ENCODE measurements around the gene ZNF248. TPM values are rescaled to one million over a fixed set of nuclear protein-coding genes. Genes with fewer than 3 reads are reported as not detected.

The ZNF248 gene
- total RNA-seq, 2 experiments from 2014 or later, result 13.4 to 16.0 TPM

DNA sequence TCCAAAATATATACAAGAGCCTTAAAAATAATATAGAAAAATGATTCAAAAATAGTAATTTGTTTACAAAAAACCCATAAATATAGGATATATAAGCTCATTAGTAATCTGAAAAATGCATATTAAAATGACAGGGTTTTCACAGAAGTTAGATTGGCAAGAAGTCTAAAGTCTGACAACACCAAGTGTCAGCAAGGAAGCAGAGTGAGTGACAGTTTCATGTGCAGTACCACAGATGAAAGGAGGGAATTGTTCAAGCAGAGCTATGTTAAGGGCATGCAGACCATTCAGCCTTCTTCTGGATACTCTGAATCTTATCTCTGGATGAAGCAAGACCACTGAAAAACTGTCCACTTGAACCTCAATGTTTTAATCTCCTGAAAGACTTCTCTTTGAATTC lies 55.9 kb downstream of the ZNF248 start:
- BruUV-seq (replicated peaks), result no TSS peak
- ChIA-PET POLR2A (no interaction called here), CTCF (ENCODE audit: unreplicated experiment) (no interaction called here)
- Histone ChIP-seq H3K36me3 (ENCODE audit: insufficient read depth, low read length) (no peaks in the 10 kb centered on the region), H2AFZ (ENCODE audit: low read length) (no peak overlapping the region), H3K9me3 (ENCODE audit: low read length) (no peaks in the 10 kb centered on the region), H3K27ac (ENCODE audit: low read depth, low read length, poor library complexity, severe bottlenecking) (no peak overlapping the region), H3K4me1 (ENCODE audit: insufficient read depth, low read length, poor library complexity, severe bottlenecking) (no peaks in the 10 kb centered on the region), H3K79me2 (ENCODE audit: insufficient read depth, low read depth, low read length) (no peaks in the 10 kb centered on the region), H3K4me2 (ENCODE audit: low read length) (no peak overlapping the region), H3K4me3 (ENCODE audit: low read depth, low read length, poor library complexity, severe bottlenecking) (no peak overlapping the region), H3K9me2 (ENCODE audit: insufficient read depth, low read length) (no peaks in the 10 kb centered on the region), H4K20me1 (ENCODE audit: insufficient read depth, low read length) (no peaks in the 10 kb centered on the region)
- DNase-seq (ENCODE audit: low spot score), result no peak
- intact Hi-C loops (cut with micrococcal nuclease; ENCODE audit: unreplicated experiment), result no loop called here
- no peak for TF ChIP-seq CTCF (conservative IDR thresholded peaks at IDR 0.05; ENCODE audit: low read length)
- no peak for TF ChIP-seq EZH2phosphoT487 (IDR thresholded peaks at IDR 0.05; ENCODE audit: borderline replicate concordance, low read depth, low read length)

DNA sequence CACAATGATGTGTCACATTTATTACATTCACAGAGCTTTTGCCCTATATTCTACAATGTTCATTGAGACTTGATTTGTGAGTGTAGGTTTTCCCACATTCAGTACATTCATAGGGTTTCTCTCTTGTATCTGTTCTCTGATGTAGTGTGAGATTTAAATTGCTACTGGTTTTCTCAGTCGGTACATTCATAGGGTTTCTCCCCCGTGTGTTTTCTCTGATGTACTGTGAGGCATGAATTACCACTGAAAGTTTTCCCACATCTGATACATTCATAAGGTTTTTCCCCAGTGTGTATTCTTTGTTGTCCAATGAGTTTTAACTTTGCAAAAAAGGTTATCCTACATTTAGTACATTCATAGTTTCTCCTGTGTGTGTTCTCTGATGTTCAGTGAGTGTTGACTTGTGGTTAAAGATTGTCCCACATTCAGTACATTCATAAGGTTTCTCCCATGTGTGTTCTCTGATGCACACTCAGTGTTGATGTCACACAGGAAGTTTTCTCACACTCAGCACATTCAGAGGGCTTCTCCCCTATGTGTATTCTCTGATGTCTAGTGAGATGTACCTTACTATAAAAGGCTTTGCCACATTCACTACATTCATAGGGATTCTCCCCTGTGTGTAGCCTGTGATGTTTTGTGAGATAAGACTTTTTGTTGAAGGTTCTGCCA lies 63.0 kb downstream of the ZNF248 start:
- no peaks in the 10 kb centered on the region for H3K4me1 ChIP-seq (ENCODE audit: insufficient read depth, low read length, poor library complexity, severe bottlenecking)
- ChIA-PET CTCF (ENCODE audit: unreplicated experiment) (no interaction called here), POLR2A (no interaction called here)
- H2AFZ ChIP-seq (ENCODE audit: low read length), result no peak overlapping the region
- no TSS peak for BruUV-seq (replicated peaks)
- H3K36me3 ChIP-seq (ENCODE audit: insufficient read depth, low read length), result no peaks in the 10 kb centered on the region
- H4K20me1 ChIP-seq (ENCODE audit: insufficient read depth, low read length), result no peaks in the 10 kb centered on the region
- no peak overlapping the region for H3K4me3 ChIP-seq (ENCODE audit: low read depth, low read length, poor library complexity, severe bottlenecking)
- H3K9me3 ChIP-seq (ENCODE audit: low read length), result no peaks in the 10 kb centered on the region
- no peaks in the 10 kb centered on the region for H3K79me2 ChIP-seq (ENCODE audit: insufficient read depth, low read depth, low read length)
- H3K4me2 ChIP-seq (ENCODE audit: low read length), result no peak overlapping the region
- intact Hi-C loops (cut with micrococcal nuclease; ENCODE audit: unreplicated experiment), result no loop called here
- no peak for DNase-seq (ENCODE audit: low spot score)
- no peak overlapping the region for H3K27ac ChIP-seq (ENCODE audit: low read depth, low read length, poor library complexity, severe bottlenecking)
- H3K9me2 ChIP-seq (ENCODE audit: insufficient read depth, low read length), result no peaks in the 10 kb centered on the region
- TF ChIP-seq EZH2phosphoT487 (IDR thresholded peaks at IDR 0.05; ENCODE audit: borderline replicate concordance, low read depth, low read length) (no peak), CTCF (conservative IDR thresholded peaks at IDR 0.05; ENCODE audit: low read length) (no peak)

- DNase-seq (ENCODE audit: low spot score), result no peak
- Histone ChIP-seq H4K20me1 (ENCODE audit: insufficient read depth, low read length) (no peaks in the 10 kb centered on the region), H3K36me3 (ENCODE audit: insufficient read depth, low read length) (no peaks in the 10 kb centered on the region), H3K4me2 (ENCODE audit: low read length) (no peak overlapping the region), H3K27ac (ENCODE audit: low read depth, low read length, poor library complexity, severe bottlenecking) (no peak overlapping the region), H3K79me2 (ENCODE audit: insufficient read depth, low read depth, low read length) (no peaks in the 10 kb centered on the region), H3K9me3 (ENCODE audit: low read length) (no peaks in the 10 kb centered on the region), H3K4me1 (ENCODE audit: insufficient read depth, low read length, poor library complexity, severe bottlenecking) (no peaks in the 10 kb centered on the region), H3K4me3 (ENCODE audit: low read depth, low read length, poor library complexity, severe bottlenecking) (no peak overlapping the region), H3K9me2 (ENCODE audit: insufficient read depth, low read length) (no peaks in the 10 kb centered on the region), H2AFZ (ENCODE audit: low read length) (no peak overlapping the region)
- no peak for TF ChIP-seq EZH2phosphoT487 (IDR thresholded peaks at IDR 0.05; ENCODE audit: borderline replicate concordance, low read depth, low read length)
- no peak for TF ChIP-seq CTCF (conservative IDR thresholded peaks at IDR 0.05; ENCODE audit: low read length)
- ChIA-PET CTCF (ENCODE audit: unreplicated experiment) (no interaction called here), POLR2A (interaction anchor here (0.5 kb wide), 1 partner anchor 56 kb away, joined by 3 read pairs; no protein-coding TSS in a partner anchor)
- no TSS peak for BruUV-seq (replicated peaks)
- intact Hi-C loops (cut with micrococcal nuclease; ENCODE audit: unreplicated experiment), result no loop called here
These were observed 67.8 kb downstream of the ZNF248 start for GRCh38 chr10:37789590-37789989.

Measured in OCI-LY7 (cell line).